ENCODE results near the gene CACNA2D2.

Gene CACNA2D2

GRCh38 chr3:50470658-50471057 is 32.8 kb downstream of the CACNA2D2 start:
- no peak for DNase-seq (ENCODE audit: extremely low read depth in 1 of 2, low read depth in 1 of 2)

GRCh38 chr3:50467919-50468318 is 35.5 kb downstream of the CACNA2D2 start:
- DNase-seq (ENCODE audit: extremely low read depth in 1 of 2, low read depth in 1 of 2): no peak

DNA sequence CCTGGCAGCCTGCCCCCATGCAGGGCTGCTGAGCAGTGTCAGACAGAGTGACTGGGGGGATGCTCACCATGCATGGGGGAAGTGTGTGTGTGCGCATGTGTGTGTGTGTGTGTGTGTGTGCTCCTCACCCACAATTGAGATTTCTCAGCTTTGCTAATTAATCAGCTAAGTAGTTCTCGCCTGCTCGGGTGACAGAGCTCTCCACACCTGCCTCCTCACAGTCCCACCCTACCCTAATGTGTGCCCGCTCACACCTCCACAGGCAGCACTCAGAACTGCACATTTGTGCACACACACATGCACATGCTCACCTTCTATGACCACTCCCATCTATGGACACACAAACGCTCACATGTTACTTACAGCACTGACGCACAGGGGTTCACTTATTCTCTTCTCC is 37.3 kb downstream of the CACNA2D2 start:
- DNase-seq (ENCODE audit: extremely low read depth in 1 of 2, low read depth in 1 of 2): no peak

DNA sequence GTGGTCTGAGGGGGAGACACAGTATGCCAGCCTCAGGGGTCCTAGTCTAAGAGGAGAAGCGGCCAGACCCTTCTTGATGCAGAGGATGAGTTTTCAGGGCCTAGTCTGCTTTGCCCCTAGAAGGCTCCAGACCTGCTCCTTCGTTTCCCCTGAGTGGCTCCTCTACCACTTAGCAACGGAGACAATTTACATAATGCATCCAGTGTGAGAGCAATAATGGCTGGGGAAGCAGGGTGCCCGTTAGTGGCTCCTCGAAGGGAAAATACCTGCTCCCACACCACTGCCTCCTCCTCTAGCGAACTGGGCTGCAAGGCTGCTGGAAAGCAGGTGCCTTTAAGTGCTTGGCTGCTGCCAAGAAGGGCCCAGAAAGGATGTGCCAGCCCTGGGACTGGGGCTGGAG is 38.9 kb downstream of the CACNA2D2 start:
- DNase-seq (ENCODE audit: extremely low read depth in 1 of 2, low read depth in 1 of 2): no peak

DNA sequence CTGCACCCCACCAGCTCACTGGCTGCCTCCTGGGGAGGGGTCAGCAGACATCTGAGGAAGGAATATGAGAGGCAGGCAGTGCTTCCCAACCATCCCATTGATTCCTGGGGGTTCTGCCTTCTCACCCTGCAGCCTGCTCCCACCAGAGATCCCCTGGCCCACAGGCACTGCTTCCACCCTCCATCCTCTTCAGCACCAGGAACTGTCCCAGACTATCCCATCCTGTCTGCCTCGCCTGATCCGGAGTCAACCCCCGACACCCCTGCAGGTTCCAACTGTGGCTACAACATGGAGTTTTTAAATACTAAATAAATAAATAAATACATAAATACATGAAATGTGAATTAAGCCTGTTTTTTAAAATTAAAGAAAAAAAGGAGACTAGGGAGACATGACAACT is 43.6 kb downstream of the CACNA2D2 start:
- no peak for DNase-seq (ENCODE audit: extremely low read depth in 1 of 2, low read depth in 1 of 2)

- DNase-seq (ENCODE audit: extremely low read depth in 1 of 2, low read depth in 1 of 2): no peak
Measured at GRCh38 chr3:50457988-50458387, 45.4 kb downstream of the CACNA2D2 start.

- DNase-seq (ENCODE audit: extremely low read depth in 1 of 2, low read depth in 1 of 2): no peak
Measured at GRCh38 chr3:50455161-50456018, 48.0 kb downstream of the CACNA2D2 start.

- DNase-seq (ENCODE audit: extremely low read depth in 1 of 2, low read depth in 1 of 2): no peak
Measured at GRCh38 chr3:50454481-50455070, 48.9 kb downstream of the CACNA2D2 start.

DNA sequence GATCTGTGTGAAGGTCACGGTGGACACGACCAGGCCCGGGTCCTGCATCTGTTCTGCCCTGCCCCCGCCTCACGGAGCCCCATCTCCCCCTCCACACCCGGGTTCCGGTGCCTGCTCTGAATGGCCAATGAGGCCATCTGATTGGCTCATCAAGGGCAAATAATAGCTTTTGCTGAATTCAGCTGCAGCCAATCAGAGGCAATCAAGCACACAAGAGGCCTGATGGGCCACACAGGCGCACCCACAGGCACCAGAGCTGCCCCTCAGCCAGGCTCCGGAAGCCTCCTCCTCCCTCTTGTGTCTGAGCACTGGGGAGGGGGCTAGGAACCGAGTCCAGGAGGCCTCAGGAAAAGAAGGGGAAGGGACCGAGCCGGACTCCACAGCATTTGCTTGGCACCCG is 49.5 kb downstream of the CACNA2D2 start:
- no peak for DNase-seq (ENCODE audit: extremely low read depth in 1 of 2, low read depth in 1 of 2)

DNA sequence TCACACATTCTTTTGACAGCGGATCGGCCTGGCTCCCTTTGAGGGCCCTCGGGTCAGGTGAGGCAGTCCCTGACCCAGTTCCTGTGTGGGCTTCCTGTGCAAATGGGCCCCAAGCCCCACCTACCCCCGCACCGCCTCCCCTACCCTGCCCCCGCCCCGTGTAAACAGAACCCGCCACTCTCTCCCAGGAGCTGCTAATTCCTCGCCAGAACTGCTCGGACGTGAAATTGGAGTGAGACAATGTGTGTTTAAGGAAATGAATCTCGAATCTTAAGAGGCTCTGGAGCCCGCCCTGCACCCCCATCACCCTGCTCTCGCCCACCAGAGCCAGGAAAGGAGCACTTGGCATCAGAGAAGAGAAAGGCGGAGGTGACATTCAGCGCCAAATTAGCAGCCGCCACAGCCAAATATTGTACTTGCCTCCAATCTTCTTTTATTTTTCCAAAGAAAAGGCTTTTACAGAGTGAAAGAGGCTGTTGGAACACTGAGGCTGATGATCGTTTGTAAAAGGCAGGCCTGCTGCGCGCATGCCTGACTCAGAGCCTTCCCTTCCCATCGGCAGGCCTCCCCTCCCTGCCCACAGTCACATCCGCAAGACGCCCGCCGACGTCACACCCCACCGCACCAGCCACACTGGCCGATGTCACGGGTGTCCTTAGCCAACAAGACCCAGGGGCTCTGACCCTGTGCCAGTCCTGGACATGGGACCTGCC is 53.1 kb downstream of the CACNA2D2 start:
- peak; percentile 40 to 66 for DNase-seq (ENCODE audit: extremely low read depth in 1 of 2, low read depth in 1 of 2)

DNA sequence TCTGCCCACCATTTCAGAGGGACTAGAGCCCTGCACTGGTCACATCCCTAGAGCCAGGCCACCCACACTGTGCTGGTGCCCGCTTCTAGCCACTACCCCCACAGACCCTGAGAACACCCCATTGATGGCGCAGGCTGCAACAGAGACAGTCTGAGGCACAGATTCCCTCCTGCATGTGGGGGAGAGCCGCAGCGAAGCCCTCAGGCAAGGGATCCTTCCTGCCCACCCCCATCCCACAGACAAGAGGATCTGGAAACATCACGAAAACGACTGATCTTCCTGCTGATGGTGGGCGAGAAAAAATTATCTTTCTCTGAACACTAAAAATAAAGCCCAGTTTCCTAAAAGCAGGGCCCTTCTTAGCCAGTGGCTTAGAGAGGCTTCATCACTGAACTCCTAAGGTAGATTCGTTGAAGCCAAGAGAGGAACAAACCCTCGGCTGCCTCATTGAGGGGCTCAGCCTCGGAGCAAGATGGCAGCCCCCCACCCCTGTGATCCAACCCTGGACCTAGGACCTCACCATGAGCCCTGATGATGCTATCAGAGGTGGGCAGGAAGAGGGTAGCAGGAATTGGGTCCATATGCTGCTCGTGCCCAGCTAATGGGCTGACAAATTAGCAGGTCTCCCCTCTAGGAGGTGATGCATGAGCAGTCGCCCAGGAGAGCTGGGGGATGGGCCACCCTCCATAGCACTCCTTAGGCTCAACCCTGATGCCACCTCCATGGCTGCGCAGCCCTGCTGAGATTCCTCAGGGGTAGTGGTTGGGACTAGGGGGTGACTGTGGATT is 54.5 kb downstream of the CACNA2D2 start:
- no peak for DNase-seq (ENCODE audit: extremely low read depth in 1 of 2, low read depth in 1 of 2)

GRCh38 chr3:50447290-50447840 is 56.1 kb downstream of the CACNA2D2 start:
- no peak for DNase-seq (ENCODE audit: extremely low read depth in 1 of 2, low read depth in 1 of 2)

GRCh38 chr3:50445919-50446318 is 57.5 kb downstream of the CACNA2D2 start:
- no peak for DNase-seq (ENCODE audit: extremely low read depth in 1 of 2, low read depth in 1 of 2)

DNA sequence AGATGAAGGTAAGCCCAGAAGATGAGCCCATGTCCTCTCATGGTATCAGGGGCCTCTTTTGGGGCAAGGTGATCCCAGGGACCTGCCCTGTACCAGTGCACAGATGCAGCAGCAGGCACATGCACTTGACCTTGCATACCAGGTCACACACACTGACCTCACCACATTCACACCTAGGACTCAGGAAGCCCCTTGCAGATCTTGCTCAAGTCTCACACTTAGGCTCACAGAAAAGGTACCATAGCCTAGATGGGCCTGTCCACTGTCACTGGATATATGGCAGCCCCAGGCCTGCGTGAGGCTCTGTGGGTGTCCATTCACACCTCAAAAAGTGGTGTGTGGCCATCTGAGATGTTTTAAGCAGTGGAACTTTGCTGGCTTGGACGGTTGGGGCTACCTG is 58.7 kb downstream of the CACNA2D2 start:
- DNase-seq (ENCODE audit: extremely low read depth in 1 of 2, low read depth in 1 of 2): no peak

GRCh38 chr3:50444213-50444612 is 59.2 kb downstream of the CACNA2D2 start:
- DNase-seq (ENCODE audit: extremely low read depth in 1 of 2, low read depth in 1 of 2): no peak

DNA sequence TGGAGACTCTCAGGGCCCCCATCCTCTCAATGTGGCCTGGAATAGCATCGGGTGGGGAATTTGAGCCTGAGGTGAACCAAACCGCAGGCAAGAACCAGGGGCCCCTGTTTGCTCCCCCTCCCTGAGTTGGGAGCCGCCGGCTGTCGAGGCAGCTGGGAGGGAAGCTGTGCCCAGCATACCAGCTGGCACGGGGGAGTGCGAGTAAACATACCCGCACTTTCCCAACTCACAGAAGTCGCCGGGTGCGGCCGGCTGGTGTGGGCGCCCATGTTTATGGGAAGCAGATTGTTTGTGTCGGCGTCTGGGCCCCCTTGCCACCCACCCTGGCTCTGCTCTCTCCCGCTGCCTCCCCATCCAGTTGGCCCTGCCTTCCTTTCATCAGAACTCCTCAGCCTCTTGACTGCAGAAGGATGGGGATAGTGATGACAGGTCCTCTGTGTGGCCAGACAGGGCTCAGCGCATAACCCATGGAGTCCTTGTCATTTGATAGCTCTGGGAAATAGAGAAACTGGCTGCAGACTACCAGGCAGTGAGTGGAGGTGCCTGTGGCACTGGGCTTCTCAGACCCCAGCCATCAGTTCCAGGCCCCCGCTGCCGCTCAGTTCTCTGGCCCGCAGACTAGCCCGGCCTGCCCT is 60.4 kb downstream of the CACNA2D2 start:
- DNase-seq (ENCODE audit: extremely low read depth in 1 of 2, low read depth in 1 of 2): no peak

- DNase-seq (ENCODE audit: extremely low read depth in 1 of 2, low read depth in 1 of 2): no peak
Measured at GRCh38 chr3:50441424-50442217, 61.8 kb downstream of the CACNA2D2 start.

DNA sequence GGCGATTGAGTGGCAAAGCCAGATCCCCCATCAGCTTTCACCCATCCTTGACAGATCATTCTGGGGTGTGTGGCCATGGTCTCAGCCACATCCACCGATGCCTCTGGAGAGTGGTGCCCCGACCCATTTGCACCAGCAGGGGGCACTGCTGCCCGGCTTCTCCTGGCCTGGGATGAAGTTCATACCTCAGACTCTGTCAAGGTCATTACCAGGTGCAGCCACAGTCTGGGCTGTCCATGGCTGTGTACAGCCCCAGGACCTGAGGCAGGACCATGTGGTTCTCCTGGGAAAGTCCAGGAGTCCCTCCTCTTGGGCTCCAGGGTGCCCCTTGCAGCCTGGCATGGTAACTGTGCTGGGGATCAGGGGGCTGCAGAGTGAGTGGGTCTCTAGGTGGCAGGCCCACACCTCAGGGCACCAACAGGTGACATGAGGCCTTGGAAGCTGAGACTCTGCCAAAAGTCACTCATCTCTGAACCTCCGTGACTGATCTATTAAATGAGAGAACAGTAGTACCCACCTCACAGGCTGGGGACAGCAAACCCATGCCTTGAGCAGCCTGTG is 67.2 kb downstream of the CACNA2D2 start:
- peak; percentile 48 to 54 for DNase-seq (ENCODE audit: extremely low read depth in 1 of 2, low read depth in 1 of 2)

Data from stimulated activated CD8-positive, alpha-beta memory T cell treated with anti-CD3 and anti-CD28 coated beads, Interleukin-7, amount 100 ng/mL, for 48 hours (primary cell).